Ishikawa (cell line): ENCODE data around the gene UBXN1.

Experiments used
- CEBPB ChIP-seq: IDR thresholded peaks from 2 replicates; pipeline ENCODE4 v1.6.1; 2012
- CREB1 ChIP-seq: IDR thresholded peaks from 2 replicates; pipeline ENCODE4 v1.6.1; 2012; ENCODE audit warnings: low read depth
- EP300 ChIP-seq: IDR thresholded peaks from 2 replicates; pipeline ENCODE4 v1.6.1; 2012; ENCODE audit warnings: borderline replicate concordance
- FOXM1 ChIP-seq: IDR thresholded peaks from 2 replicates; pipeline ENCODE4 v1.6.1; 2012; ENCODE audit warnings: low read depth, borderline replicate concordance
- RAD21 ChIP-seq: IDR thresholded peaks from 2 replicates; pipeline ENCODE4 v1.6.1; 2012; ENCODE audit warnings: low read depth
- REST ChIP-seq: IDR thresholded peaks from 2 replicates; pipeline ENCODE4 v1.6.1; 2012; ENCODE audit warnings: low read depth, mild to moderate bottlenecking
- TCF12 ChIP-seq: IDR thresholded peaks from 2 replicates; pipeline ENCODE4 v1.6.1; 2012; ENCODE audit warnings: low read depth
- USF1 ChIP-seq: IDR thresholded peaks from 2 replicates; pipeline ENCODE4 v1.6.1; 2012
- YY1 ChIP-seq: IDR thresholded peaks from 2 replicates; pipeline ENCODE4 v1.6.1; 2012; ENCODE audit warnings: low read depth

GRCh38 chr11:62667460-62667859 lies 11.4 kb downstream of the UBXN1 start:
- TF ChIP-seq CEBPB (no peak), FOXM1 (no peak), CREB1 (no peak), TCF12 (no peak), YY1 (no peak), RAD21 (no peak), EP300 (no peak), REST (no peak), USF1 (no peak)
